HUES48 (cell line): ENCODE results near the gene TNRC18.

Experiments used
- H3K27ac ChIP-seq: one replicate; pipeline ENCODE4 v1.7.0; 2013; ENCODE audit warnings: low read depth, low read length, inconsistent platforms
- H3K27me3 ChIP-seq: 2 replicates; pipeline ENCODE4 v1.6.1; 2013; ENCODE audit warnings: mild to moderate bottlenecking, low read length; ENCODE audit not compliant: control insufficient read depth, insufficient read depth
- H3K36me3 ChIP-seq: 2 replicates; pipeline ENCODE4 v1.6.1; 2013; ENCODE audit warnings: low read length; ENCODE audit not compliant: control insufficient read depth, insufficient read depth
- H3K4me1 ChIP-seq: 2 replicates; pipeline ENCODE4 v1.6.1; 2013; ENCODE audit warnings: mild to moderate bottlenecking, low read length; ENCODE audit not compliant: control insufficient read depth, insufficient read depth
- H3K4me3 ChIP-seq: 2 replicates; pipeline ENCODE4 v1.5.1; 2013; ENCODE audit warnings: mild to moderate bottlenecking, low read depth, low read length
- H3K9ac ChIP-seq: 2 replicates; pipeline ENCODE4 v1.6.1; 2013; ENCODE audit warnings: mild to moderate bottlenecking, low read depth, low read length, moderate library complexity
- H3K9me3 ChIP-seq: 2 replicates; pipeline ENCODE4 v1.6.1; 2013; ENCODE audit warnings: low read length; ENCODE audit not compliant: control insufficient read depth, insufficient read depth

Gene TNRC18

GRCh38 chr7:5348134-5349004 lies 75.3 kb downstream of the TNRC18 start:
- Histone ChIP-seq H3K27ac (no peak overlapping the region), H3K9ac (no peak overlapping the region), H3K36me3 (no peaks in the 10 kb centered on the region), H3K9me3 (no peaks in the 10 kb centered on the region), H3K4me1 (peaks cover 24% of the 10 kb centered on the region), H3K4me3 (no peak overlapping the region), H3K27me3 (peaks cover 6% of the 10 kb centered on the region)

DNA sequence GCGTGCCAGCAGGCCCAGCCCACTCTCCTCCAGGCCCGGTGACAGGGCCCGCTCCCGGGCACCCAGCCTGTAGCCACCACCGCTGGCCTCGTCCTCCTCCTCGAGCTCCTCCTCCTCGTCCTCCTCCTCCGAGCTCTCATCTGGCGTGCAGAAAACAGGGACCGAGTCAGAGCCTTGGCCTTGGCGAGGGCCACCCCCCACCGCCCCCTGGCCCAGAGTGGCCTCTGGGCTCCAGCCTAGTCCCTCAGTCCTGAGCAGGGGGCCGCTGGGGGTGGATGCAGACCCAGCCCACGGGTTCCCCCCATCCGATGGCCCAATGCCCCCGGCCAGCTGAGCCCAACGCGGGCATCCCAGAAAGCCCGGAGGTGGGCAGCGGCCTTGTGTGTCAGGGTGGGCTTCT lies 78.0 kb downstream of the TNRC18 start:
- Histone ChIP-seq H3K36me3 (no peaks in the 10 kb centered on the region), H3K4me3 (no peak overlapping the region), H3K27ac (no peak overlapping the region), H3K9ac (no peak overlapping the region), H3K4me1 (peaks cover 11% of the 10 kb centered on the region; the same call in 1 of the 2 replicates), H3K9me3 (no peaks in the 10 kb centered on the region), H3K27me3 (peaks cover 6% of the 10 kb centered on the region)

- peaks cover 7% of the 10 kb centered on the region; the same call in 1 of the 2 replicates for H3K4me1 ChIP-seq
- H3K27me3 ChIP-seq: peaks cover 6% of the 10 kb centered on the region; the same call in 1 of the 2 replicates
- H3K9me3 ChIP-seq: no peaks in the 10 kb centered on the region
- no peak overlapping the region for H3K4me3 ChIP-seq
- H3K9ac ChIP-seq: no peak overlapping the region
- no peaks in the 10 kb centered on the region for H3K36me3 ChIP-seq
- H3K27ac ChIP-seq: no peak overlapping the region
Measured at GRCh38 chr7:5345171-5345570, 78.5 kb downstream of the TNRC18 start.

GRCh38 chr7:5344342-5344741 lies 79.3 kb downstream of the TNRC18 start:
- no peak overlapping the region for H3K9ac ChIP-seq
- no peaks in the 10 kb centered on the region for H3K36me3 ChIP-seq
- peaks cover 4% of the 10 kb centered on the region; the same call in 1 of the 2 replicates for H3K4me1 ChIP-seq
- peaks cover 4% of the 10 kb centered on the region; the same call in 1 of the 2 replicates for H3K27me3 ChIP-seq
- no peak overlapping the region for H3K27ac ChIP-seq
- H3K4me3 ChIP-seq: no peak overlapping the region
- no peaks in the 10 kb centered on the region for H3K9me3 ChIP-seq

DNA sequence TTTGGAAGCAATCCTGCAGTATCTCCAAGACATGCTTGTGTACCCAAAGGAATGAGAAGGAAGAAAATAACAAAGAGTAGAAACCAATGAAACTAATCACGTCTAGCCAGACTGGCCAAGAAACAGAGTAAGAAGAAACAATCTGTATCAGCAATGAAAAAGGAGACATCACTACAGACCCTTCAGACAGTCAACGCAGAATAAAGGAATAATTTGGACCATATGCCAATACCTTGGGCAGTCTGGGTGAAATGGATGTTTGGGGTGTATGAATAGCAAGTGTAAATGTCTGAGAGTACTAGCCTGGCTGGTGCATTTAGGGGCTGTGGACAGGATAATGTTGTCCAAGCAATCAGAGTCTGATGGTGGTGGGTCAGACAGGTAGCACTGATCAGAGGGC lies 79.8 kb downstream of the TNRC18 start:
- Histone ChIP-seq H3K27ac (no peak overlapping the region), H3K4me3 (no peak overlapping the region), H3K9me3 (no peaks in the 10 kb centered on the region), H3K9ac (no peak overlapping the region), H3K27me3 (no peaks in the 10 kb centered on the region), H3K4me1 (no peaks in the 10 kb centered on the region), H3K36me3 (no peaks in the 10 kb centered on the region)

DNA sequence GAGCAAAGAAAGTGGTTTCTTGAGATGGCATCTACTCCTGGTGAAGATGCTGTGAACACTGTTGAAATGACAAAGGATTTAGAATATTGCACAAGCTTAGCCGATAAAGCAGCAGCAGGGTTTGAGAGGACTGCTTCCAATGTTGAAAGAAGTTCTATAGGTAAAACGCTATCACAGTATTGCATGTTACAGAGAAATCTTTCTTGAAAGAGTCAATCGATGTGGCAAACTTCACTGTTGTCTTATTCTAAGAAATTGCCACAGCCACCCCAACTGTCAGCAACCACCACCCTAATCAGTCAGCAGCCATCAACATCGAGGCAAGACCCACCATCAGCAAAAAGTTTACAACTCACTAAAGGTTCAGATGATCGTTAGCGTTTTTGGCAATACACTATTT lies 81.0 kb downstream of the TNRC18 start:
- no peaks in the 10 kb centered on the region for H3K36me3 ChIP-seq
- no peak overlapping the region for H3K9ac ChIP-seq

GRCh38 chr7:5339955-5340354 lies 83.7 kb downstream of the TNRC18 start:
- Histone ChIP-seq H3K4me1 (no peaks in the 10 kb centered on the region), H3K27ac (no peak overlapping the region), H3K36me3 (no peaks in the 10 kb centered on the region), H3K9ac (no peak overlapping the region), H3K27me3 (no peaks in the 10 kb centered on the region), H3K9me3 (no peaks in the 10 kb centered on the region), H3K4me3 (no peak overlapping the region)

More for the DNA sequence above, 81.0 kb downstream of the TNRC18 start:
- Histone ChIP-seq H3K4me3 (no peak overlapping the region), H3K9me3 (no peaks in the 10 kb centered on the region), H3K27ac (no peak overlapping the region), H3K27me3 (no peaks in the 10 kb centered on the region), H3K4me1 (no peaks in the 10 kb centered on the region)

DNA sequence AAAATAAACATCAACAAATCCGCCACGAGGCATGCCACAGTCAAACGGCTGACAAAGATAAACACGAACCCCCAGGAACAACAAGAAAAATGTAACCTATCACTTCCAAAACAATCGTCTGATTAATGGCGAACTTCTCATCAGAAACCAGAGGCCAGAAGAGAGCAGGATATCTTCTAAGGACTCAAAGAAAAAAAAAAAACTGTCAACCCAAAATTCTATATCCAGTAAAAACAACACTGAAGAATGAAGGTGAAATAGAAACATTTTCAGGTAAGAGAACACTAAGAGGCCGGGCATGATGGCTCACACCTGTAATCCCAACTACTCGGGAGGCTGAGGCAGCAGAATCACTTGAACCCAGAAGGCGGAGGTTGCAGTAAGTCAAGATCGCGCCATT lies 86.6 kb downstream of the TNRC18 start:
- no peak overlapping the region for H3K4me3 ChIP-seq
- no peak overlapping the region for H3K9ac ChIP-seq
- no peaks in the 10 kb centered on the region for H3K36me3 ChIP-seq
- H3K27ac ChIP-seq: no peak overlapping the region
- no peaks in the 10 kb centered on the region for H3K4me1 ChIP-seq
- no peaks in the 10 kb centered on the region for H3K27me3 ChIP-seq
- no peaks in the 10 kb centered on the region for H3K9me3 ChIP-seq

GRCh38 chr7:5334671-5335070 lies 89.0 kb downstream of the TNRC18 start:
- no peak overlapping the region for H3K9ac ChIP-seq
- H3K4me3 ChIP-seq: no peak overlapping the region
- H3K27ac ChIP-seq: no peak overlapping the region
- H3K4me1 ChIP-seq: no peaks in the 10 kb centered on the region
- H3K27me3 ChIP-seq: no peaks in the 10 kb centered on the region
- no peaks in the 10 kb centered on the region for H3K9me3 ChIP-seq
- H3K36me3 ChIP-seq: no peaks in the 10 kb centered on the region

GRCh38 chr7:5333121-5334045 lies 90.3 kb downstream of the TNRC18 start:
- no peaks in the 10 kb centered on the region for H3K27me3 ChIP-seq
- H3K36me3 ChIP-seq: no peaks in the 10 kb centered on the region
- no peaks in the 10 kb centered on the region for H3K9me3 ChIP-seq
- H3K9ac ChIP-seq: no peak overlapping the region
- no peak overlapping the region for H3K4me3 ChIP-seq
- no peak overlapping the region for H3K27ac ChIP-seq
- no peaks in the 10 kb centered on the region for H3K4me1 ChIP-seq

DNA sequence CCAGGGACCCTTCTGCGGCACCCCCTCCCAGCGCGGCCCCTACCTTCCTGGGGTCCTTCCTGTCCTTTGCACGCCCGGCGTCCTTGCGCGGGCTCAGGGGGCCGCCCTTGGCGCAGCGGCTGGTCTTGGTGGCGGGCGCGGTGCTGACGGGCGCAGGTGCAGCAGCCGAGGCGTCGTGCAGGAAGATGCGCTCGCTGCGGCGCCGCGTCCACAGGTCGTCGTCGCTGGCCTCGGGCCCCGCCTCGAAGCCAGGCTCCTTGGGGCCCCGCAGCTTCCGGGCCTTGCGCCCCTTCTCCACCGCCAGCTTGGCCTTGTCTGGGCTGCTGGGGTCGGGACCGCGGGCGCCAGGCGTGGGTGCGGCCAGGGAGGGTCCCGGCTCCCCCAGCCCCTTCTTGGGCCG lies 91.1 kb downstream of the TNRC18 start:
- Histone ChIP-seq H3K27ac (no peak overlapping the region), H3K9me3 (no peaks in the 10 kb centered on the region), H3K4me1 (no peaks in the 10 kb centered on the region), H3K9ac (no peak overlapping the region), H3K4me3 (no peak overlapping the region), H3K36me3 (no peaks in the 10 kb centered on the region), H3K27me3 (no peaks in the 10 kb centered on the region)
